Vagina (tissue), 2 donors: Measurements from ENCODE around the gene LZTS2.

Experiments used
- CTCF ChIP-seq, 3 experiments: fragments of 450-650 bp in 2 of 3; fragments of 200-600 bp in 1 of 3; sonication (generic) in 1 of 3; IDR thresholded peaks; one replicate each; pipeline ENCODE4 v1.5.1; 2017 to 2019; ENCODE audit warnings: antibody characterized with exemption in 3 of 3, mild to moderate bottlenecking in 2 of 3, moderate library complexity in 2 of 3
- POLR2A ChIP-seq, 2 donors: fragments of 450-650 bp; IDR thresholded peaks; one replicate each; pipeline ENCODE4 v1.6.1; 2017; ENCODE audit warnings: antibody characterized with exemption in 2 of 2, mild to moderate bottlenecking in 2 of 2, moderate library complexity in 2 of 2
- POLR2AphosphoS5 ChIP-seq, 2 donors: sonication (generic); formaldehyde crosslinking; IDR thresholded peaks; one replicate each; pipeline ENCODE4 v1.9.0; 2017; ENCODE audit warnings: antibody characterized with exemption in 2 of 2, mild to moderate bottlenecking in 2 of 2, low read depth in 1 of 2; ENCODE audit not compliant: insufficient read depth in 1 of 2

DNA sequence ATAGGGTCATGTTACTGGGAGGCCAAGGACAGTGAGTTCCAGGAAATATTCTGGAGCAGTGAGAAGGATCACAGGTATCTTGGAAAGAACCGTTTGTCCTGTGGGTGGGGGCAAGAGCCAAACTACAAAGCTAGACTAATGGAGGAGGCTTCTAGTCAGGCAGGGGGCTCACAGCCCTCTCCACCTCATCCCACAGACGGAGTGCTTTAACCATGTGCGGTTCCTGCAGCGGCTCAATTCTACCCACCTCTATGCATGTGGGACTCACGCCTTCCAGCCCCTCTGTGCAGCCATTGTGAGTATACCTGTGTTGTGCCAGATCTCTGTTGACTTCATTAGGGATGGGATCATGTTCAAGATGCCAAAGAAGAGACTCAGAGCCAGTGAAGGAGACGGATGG, 22.2 kb upstream of the LZTS2 start:
- no peak for TF ChIP-seq CTCF (IDR thresholded peaks at IDR 0.05)
- no peak for TF ChIP-seq POLR2A (IDR thresholded peaks at IDR 0.05)
- no peak for TF ChIP-seq POLR2AphosphoS5 (IDR thresholded peaks at IDR 0.05; ENCODE audit: insufficient read depth in 1 of 2, low read depth in 1 of 2)
